HFF-Myc (cell line): ENCODE results near the gene PMAIP1.

Source experiments
- DNase-seq: peaks from one replicate; pipeline ENCODE4 v3.0.0-alpha.2; 2011; ENCODE audit warnings: low read depth; ENCODE audit errors: extremely low read depth
- H3K4me3 ChIP-seq: replicated peaks from 2 replicates; pipeline ENCODE4 v1.5.1; 2011; ENCODE audit warnings: low read depth, mild to moderate bottlenecking, control low read depth, low read length
- CTCF ChIP-seq: IDR thresholded peaks from 2 replicates; pipeline ENCODE4 v1.5.1; 2012; ENCODE audit warnings: mild to moderate bottlenecking, low read depth, low read length, control low read depth; ENCODE audit errors: missing control alignments

PMAIP1 gene

GRCh38 chr18:59945544-59945943 is 45.7 kb downstream of the PMAIP1 start:
- TF ChIP-seq CTCF, result no peak
- no peak overlapping the region for H3K4me3 ChIP-seq
- DNase-seq, result no peak

DNA sequence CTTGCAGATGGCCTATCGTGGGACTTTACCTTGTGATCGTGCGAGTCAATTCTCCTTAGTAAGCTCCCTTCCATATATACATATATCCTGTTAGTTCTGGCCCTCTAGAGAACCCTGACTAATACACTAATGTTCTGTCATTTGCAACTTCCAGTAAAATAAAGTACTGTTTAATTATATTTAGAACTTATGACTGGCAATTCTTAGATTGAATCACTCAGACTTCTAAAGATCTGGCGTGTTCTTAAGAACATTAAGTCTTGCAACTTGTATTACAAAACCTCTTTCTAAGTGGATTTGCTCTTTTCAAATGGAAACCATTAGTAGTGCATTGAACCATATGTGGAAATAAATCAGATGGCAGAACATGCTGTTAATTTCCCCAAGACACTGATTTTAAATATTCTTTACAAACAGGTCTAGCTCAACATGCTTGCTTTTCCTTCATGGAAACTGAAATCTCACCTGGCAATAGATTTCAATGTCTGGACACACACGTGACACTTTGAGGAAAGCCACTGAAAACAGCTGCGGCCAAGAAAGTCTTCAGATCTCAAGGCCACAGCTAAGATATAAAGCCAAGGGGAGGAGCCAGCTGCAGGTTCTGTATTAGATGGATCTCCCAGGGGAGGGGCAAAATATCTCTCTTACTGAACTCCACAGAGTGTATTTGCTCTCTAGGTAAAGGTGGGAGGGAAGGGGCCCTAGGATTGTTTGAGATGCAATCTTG is 50.6 kb downstream of the PMAIP1 start:
- H3K4me3 ChIP-seq, result no peak overlapping the region
- DNase-seq, result no peak
- no peak for TF ChIP-seq CTCF

DNA sequence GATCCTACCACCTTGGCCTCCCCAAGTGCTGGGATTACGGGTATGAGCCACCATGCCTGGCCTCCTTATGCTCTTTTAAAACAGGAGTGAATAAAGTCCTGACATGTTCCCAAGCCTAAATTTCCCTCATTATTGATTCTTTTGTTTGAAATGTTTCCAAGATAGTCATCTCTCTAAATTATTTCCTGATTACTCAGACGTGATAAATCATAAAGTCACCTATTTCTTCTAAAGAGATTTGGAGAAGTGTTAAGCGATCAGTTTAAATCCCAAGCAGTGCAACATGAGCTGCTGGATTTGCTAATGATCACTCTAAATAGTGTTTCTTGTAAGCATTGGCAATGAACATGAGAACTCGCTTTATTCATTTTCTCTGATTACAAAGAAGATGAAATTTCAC is 51.8 kb downstream of the PMAIP1 start:
- DNase-seq, result no peak
- no peak overlapping the region for H3K4me3 ChIP-seq
- no peak for TF ChIP-seq CTCF

GRCh38 chr18:59952283-59953007 is 52.6 kb downstream of the PMAIP1 start:
- no peak overlapping the region for H3K4me3 ChIP-seq
- DNase-seq, result no peak
- no peak for TF ChIP-seq CTCF
